Calu3 (cell line): ENCODE data around the gene LSMEM2. TPM values are rescaled to one million over a fixed set of nuclear protein-coding genes. Genes with fewer than 3 reads are reported as not detected.

Experiments
- BruUV-seq: library from RNA; stranded (reverse); fragments of 400-500 nt; replicated peaks from 2 replicates; lab custom pipeline; 2021; lab: Mats Ljungman, UMichigan
- CTCF ChIA-PET: fragments of 300-600 bp; sonication (Branson Sonifier 250); formaldehyde crosslinking; loops from one replicate; lab custom pipeline; 2022; ENCODE audit warnings: antibody characterized with exemption; lab: Charles Lee
- DNase-seq: peaks from one replicate; pipeline ENCODE4 v3.0.0; 2022
- H3K27ac Mint-ChIP-seq: one replicate; pipeline ENCODE4 v1.8.0; 2022; ENCODE audit warnings: mixed read lengths; ENCODE audit not compliant: unreplicated experiment
- H3K27me3 Mint-ChIP-seq: one replicate; pipeline ENCODE4 v1.8.0; 2022; ENCODE audit warnings: mixed read lengths; ENCODE audit not compliant: unreplicated experiment
- H3K36me3 Mint-ChIP-seq: one replicate; pipeline ENCODE4 v1.8.0; 2022; ENCODE audit warnings: mild to moderate bottlenecking, moderate library complexity, mixed read lengths; ENCODE audit not compliant: insufficient read depth, unreplicated experiment
- H3K4me1 Mint-ChIP-seq: one replicate; pipeline ENCODE4 v1.8.0; 2022; ENCODE audit warnings: mild to moderate bottlenecking, low read depth, mixed read lengths; ENCODE audit not compliant: unreplicated experiment
- H3K4me3 Mint-ChIP-seq: one replicate; pipeline ENCODE4 v1.8.0; 2022; ENCODE audit warnings: mild to moderate bottlenecking, low read depth, moderate library complexity, mixed read lengths; ENCODE audit not compliant: unreplicated experiment
- H3K9me3 Mint-ChIP-seq: one replicate; pipeline ENCODE4 v1.8.0; 2022; ENCODE audit warnings: low read depth, mixed read lengths; ENCODE audit not compliant: unreplicated experiment
- CTCF ChIP-seq: fragments of 200-600 bp; IDR thresholded peaks from one replicate; pipeline ENCODE4 v1.8.0; 2022; ENCODE audit warnings: antibody characterized with exemption; ENCODE audit not compliant: unreplicated experiment
- intact Hi-C: fragments of 100-400 bp; cut with micrococcal nuclease; formaldehyde crosslinking; loops from one replicate; pipeline ENCODE4 v1.10.0; 2022; ENCODE audit not compliant: unreplicated experiment
- total RNA-seq: library from RNA; stranded (reverse); gene quantifications from 2 replicates; pipeline ENCODE4 v1.2.3, GENCODE V29; 2022

Gene LSMEM2
- total RNA-seq, 1 experiment from 2014 or later: not detected

- intact Hi-C loops: loop anchor here (10.0 kb wide), 1 partner anchor 48 kb away; the partner anchor contains the start of gene LSMEM2
- BruUV-seq: no TSS peak
- no peak overlapping the region for H3K27ac Mint-ChIP-seq
Observed at GRCh38 chr3:50323092-50323600, 44.3 kb downstream of the LSMEM2 start.

GRCh38 chr3:50323614-50324199 is 44.8 kb downstream of the LSMEM2 start:
- H3K27me3 Mint-ChIP-seq: no peaks in the 10 kb centered on the region
- no peak overlapping the region for H3K4me3 Mint-ChIP-seq
- no peak overlapping the region for H3K27ac Mint-ChIP-seq
- no peaks in the 10 kb centered on the region for H3K4me1 Mint-ChIP-seq
- CTCF ChIA-PET: interaction anchor here (0.7 to 1.6 kb wide), 4 partner anchors 12 to 64 kb away, joined by 4 to 7 read pairs (median 4); partner anchors contain the start of gene HYAL1
- TF ChIP-seq CTCF: no peak
- H3K9me3 Mint-ChIP-seq: no peaks in the 10 kb centered on the region
- intact Hi-C loops: loop anchor here (10.0 kb wide), 1 partner anchor 49 kb away; the partner anchor contains the start of gene LSMEM2
- peaks cover 43% of the 10 kb centered on the region for H3K36me3 Mint-ChIP-seq
- no TSS peak for BruUV-seq
- DNase-seq: no peak

More at GRCh38 chr3:50323092-50323600, 44.3 kb downstream of the LSMEM2 start:
- peaks cover 43% of the 10 kb centered on the region for H3K36me3 Mint-ChIP-seq
- no peaks in the 10 kb centered on the region for H3K4me1 Mint-ChIP-seq
- H3K4me3 Mint-ChIP-seq: no peak overlapping the region
- no peaks in the 10 kb centered on the region for H3K27me3 Mint-ChIP-seq
- no peaks in the 10 kb centered on the region for H3K9me3 Mint-ChIP-seq
- DNase-seq: no peak
- CTCF ChIA-PET: no interaction called here
- no peak for TF ChIP-seq CTCF

- intact Hi-C loops: loop anchor here (10.0 kb wide), 1 partner anchor 50 kb away; the partner anchor contains the start of gene LSMEM2
- Mint-ChIP-seq H3K27ac (no peak overlapping the region), H3K4me3 (no peak overlapping the region), H3K27me3 (no peaks in the 10 kb centered on the region), H3K9me3 (no peaks in the 10 kb centered on the region), H3K4me1 (no peaks in the 10 kb centered on the region), H3K36me3 (peaks cover 44% of the 10 kb centered on the region)
- TF ChIP-seq CTCF: peak; percentile 89
- BruUV-seq: no TSS peak
- DNase-seq: peak; percentile 79
- CTCF ChIA-PET: interaction anchor here (0.7 to 1.6 kb wide), 5 partner anchors 11 to 64 kb away, joined by 4 to 7 read pairs (median 4); partner anchors contain the start of genes HYAL1, HYAL3 and NAA80
Observed at GRCh38 chr3:50324351-50325112, 45.6 kb downstream of the LSMEM2 start.

GRCh38 chr3:50325113-50325480 is 46.2 kb downstream of the LSMEM2 start:
- Mint-ChIP-seq H3K36me3 (peaks cover 45% of the 10 kb centered on the region), H3K27ac (no peak overlapping the region), H3K9me3 (no peaks in the 10 kb centered on the region), H3K4me1 (no peaks in the 10 kb centered on the region), H3K4me3 (no peak overlapping the region), H3K27me3 (no peaks in the 10 kb centered on the region)
- no peak for DNase-seq
- TF ChIP-seq CTCF: no peak
- CTCF ChIA-PET: interaction anchor here (1.0 to 1.6 kb wide), 2 partner anchors 22 to 26 kb away, joined by 4 to 7 read pairs; partner anchors contain the start of genes HYAL1, HYAL3 and NAA80
- intact Hi-C loops: loop anchor here (10.0 kb wide), 1 partner anchor 50 kb away; the partner anchor contains the start of gene LSMEM2
- BruUV-seq: no TSS peak
